A172 (cell line): Measurements from ENCODE around the gene MMP12. TPM values are rescaled to one million over a fixed set of nuclear protein-coding genes. Genes with fewer than 3 reads are reported as not detected.
"Not testable (repeated sequence)": the region's sequence is repeated elsewhere in the genome, so short reads cannot be mapped to it uniquely, and the experiment has no call there.

Experiments used
- DNase-seq: peaks from one replicate; pipeline ENCODE4 v3.0.0-alpha.2; 2015; ENCODE audit warnings: low spot score
- total RNA-seq: library from RNA; depleted of rRNA; stranded (reverse); fragments of >200 nt; shearing (Covaris generic); gene quantifications from 2 replicates; pipeline ENCODE4 v1.2.3, GENCODE V29; 2014; rRNA removed

MMP12 gene
- total RNA-seq = 0.10 TPM in 2 replicates

- DNase-seq = no peak
Measured at GRCh38 chr11:102874852-102875251, at the start of gene MMP12. TSS of gene MMP12 (minus strand) at chr11:102874982. CDS start at chr11:102874937, 45 bp downstream.

- DNase-seq = no peak
Measured at GRCh38 chr11:102921587-102922220, 46.9 kb upstream of the MMP12 start.

- DNase-seq = no peak
Measured at GRCh38 chr11:102920118-102920684, 45.4 kb upstream of the MMP12 start.

- no peak for DNase-seq
Measured at GRCh38 chr11:102915044-102915375, 40.2 kb upstream of the MMP12 start.

- peak; percentile 13 for DNase-seq
Measured at GRCh38 chr11:102914238-102915043, 39.7 kb upstream of the MMP12 start.

- DNase-seq = peak; percentile 1
Measured at GRCh38 chr11:102912482-102912830, 37.7 kb upstream of the MMP12 start.

- peak; percentile 6 for DNase-seq
Measured at GRCh38 chr11:102911758-102912481, 37.1 kb upstream of the MMP12 start.

GRCh38 chr11:102905848-102906247 lies 31.1 kb upstream of the MMP12 start:
- not testable (repeated sequence) for DNase-seq

- DNase-seq = not testable (repeated sequence)
Measured at GRCh38 chr11:102903895-102904294, 29.1 kb upstream of the MMP12 start.

- no peak for DNase-seq
Measured at GRCh38 chr11:102900346-102900745, 25.6 kb upstream of the MMP12 start.

- no peak for DNase-seq
Measured at GRCh38 chr11:102891736-102892135, 17.0 kb upstream of the MMP12 start.

GRCh38 chr11:102886999-102887398 lies 12.2 kb upstream of the MMP12 start:
- DNase-seq = no peak

- no peak for DNase-seq
Measured at GRCh38 chr11:102883141-102883540, 8.4 kb upstream of the MMP12 start.

- no peak for DNase-seq
Measured at GRCh38 chr11:102882389-102883024, 7.7 kb upstream of the MMP12 start.

- DNase-seq = no peak
Measured at GRCh38 chr11:102879801-102880200, 5.0 kb upstream of the MMP12 start.

GRCh38 chr11:102878595-102878994 lies 3.8 kb upstream of the MMP12 start:
- DNase-seq = no peak

- DNase-seq = not testable (repeated sequence)
Measured at GRCh38 chr11:102869354-102869964, 5.3 kb downstream of the MMP12 start.

- peak; percentile 27 for DNase-seq
Measured at GRCh38 chr11:102868339-102868738, 6.4 kb downstream of the MMP12 start.

- DNase-seq = no peak
Measured at GRCh38 chr11:102864724-102865123, 10.1 kb downstream of the MMP12 start.

- no peak for DNase-seq
Measured at GRCh38 chr11:102853956-102854355, 20.8 kb downstream of the MMP12 start.

GRCh38 chr11:102853055-102853454 lies 21.7 kb downstream of the MMP12 start:
- no peak for DNase-seq
